ENCODE measurements around the gene PRKCA.

GRCh38 chr17:66684731-66685130 is 382.3 kb downstream of the PRKCA start:
- TF ChIP-seq CTCF (IDR thresholded peaks at IDR 0.05; ENCODE audit: low read depth, low read length, poor library complexity, severe bottlenecking) (no peak), EZH2phosphoT487 (IDR thresholded peaks at IDR 0.05; ENCODE audit: borderline replicate concordance, low read length) (no peak)

Measured in DOHH2 (cell line).